Endothelial cell of umbilical vein (primary cell): ENCODE data around the gene STK40.
A peak's percentile ranks its signal among the peaks of the same experiment; 100 is the strongest.

Source experiments
- EZH2 ChIP-seq: IDR thresholded peaks from 2 replicates; pipeline ENCODE4 v1.6.1; 2012; ENCODE audit warnings: borderline replicate concordance, low read depth, mild to moderate bottlenecking, moderate library complexity, low read length, inconsistent platforms; ENCODE audit not compliant: severe bottlenecking
- MAX ChIP-seq: IDR thresholded peaks from 2 replicates; pipeline ENCODE4 v1.6.1; 2011; ENCODE audit not compliant: insufficient read depth, insufficient read length
- POLR2A ChIP-seq: IDR thresholded peaks from 2 replicates; pipeline ENCODE4 v1.6.1; 2012; ENCODE audit warnings: low read depth, mild to moderate bottlenecking, control low read depth, low read length
- POLR2AphosphoS5 ChIP-seq: IDR thresholded peaks from 2 replicates; pipeline ENCODE4 v1.6.1; 2012; ENCODE audit warnings: low read depth, mild to moderate bottlenecking, control low read depth, low read length, moderate library complexity; ENCODE audit not compliant: insufficient read depth
- TF ChIP-seq, protein P1 (sequence below), 2 donors: IDR thresholded peaks; 1 replicate in 1 of 2; 2 replicates in 1 of 2; pipeline ENCODE4 v1.5.1; 2011; ENCODE audit warnings: low read length in 2 of 2, mild to moderate bottlenecking in 2 of 2, moderate library complexity in 2 of 2, control low read depth in 1 of 2, inconsistent platforms in 1 of 2, low read depth in 1 of 2; ENCODE audit not compliant: insufficient read depth in 1 of 2; ENCODE audit errors: extremely low read depth in 1 of 2

DNA sequence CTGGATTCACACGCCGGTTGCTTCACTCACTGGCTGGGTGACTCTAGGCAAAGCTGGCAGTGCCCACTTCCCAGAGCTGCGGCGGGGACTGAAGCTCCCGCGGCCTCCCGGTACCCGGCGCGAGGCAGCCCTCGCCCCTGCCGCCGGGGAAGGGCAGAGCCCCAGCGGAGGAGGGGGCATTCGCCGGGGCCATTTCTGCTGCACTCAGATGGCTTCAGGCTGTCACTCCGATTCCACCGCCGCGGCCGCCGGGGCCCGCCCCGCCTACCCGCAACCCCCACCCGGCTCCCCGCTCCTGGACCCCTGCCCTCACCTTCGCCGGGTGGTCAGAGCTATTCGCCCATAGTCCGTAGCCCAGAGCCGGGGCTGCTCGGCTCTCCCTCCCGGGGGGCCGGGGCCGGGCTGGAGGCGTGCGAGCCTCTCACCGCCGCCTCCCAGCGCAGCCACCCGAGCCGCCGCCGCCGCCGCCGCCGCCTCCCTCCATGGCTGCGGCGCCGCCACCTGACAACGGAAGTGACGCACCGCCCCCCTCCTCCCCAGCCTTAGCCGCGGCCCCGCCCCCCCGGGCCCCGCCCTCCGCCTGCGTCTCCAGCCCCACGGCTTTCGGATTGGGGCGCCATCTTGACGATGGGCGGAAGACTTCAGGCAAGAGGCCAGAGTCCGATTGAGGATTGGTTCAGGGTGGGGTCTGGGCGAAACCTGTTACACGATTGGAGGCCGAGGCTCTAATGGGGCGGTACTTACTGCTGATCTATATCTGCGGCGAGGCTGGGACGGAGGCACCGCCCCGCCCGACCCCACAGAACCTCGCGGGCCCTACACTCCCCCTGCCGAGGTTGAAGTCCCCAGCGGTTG, at the start of gene STK40:
- TF ChIP-seq POLR2A (no peak), POLR2AphosphoS5 (peak; percentile 69), EZH2 (no peak), MAX (no peak)
- TF ChIP-seq, protein P1, sequence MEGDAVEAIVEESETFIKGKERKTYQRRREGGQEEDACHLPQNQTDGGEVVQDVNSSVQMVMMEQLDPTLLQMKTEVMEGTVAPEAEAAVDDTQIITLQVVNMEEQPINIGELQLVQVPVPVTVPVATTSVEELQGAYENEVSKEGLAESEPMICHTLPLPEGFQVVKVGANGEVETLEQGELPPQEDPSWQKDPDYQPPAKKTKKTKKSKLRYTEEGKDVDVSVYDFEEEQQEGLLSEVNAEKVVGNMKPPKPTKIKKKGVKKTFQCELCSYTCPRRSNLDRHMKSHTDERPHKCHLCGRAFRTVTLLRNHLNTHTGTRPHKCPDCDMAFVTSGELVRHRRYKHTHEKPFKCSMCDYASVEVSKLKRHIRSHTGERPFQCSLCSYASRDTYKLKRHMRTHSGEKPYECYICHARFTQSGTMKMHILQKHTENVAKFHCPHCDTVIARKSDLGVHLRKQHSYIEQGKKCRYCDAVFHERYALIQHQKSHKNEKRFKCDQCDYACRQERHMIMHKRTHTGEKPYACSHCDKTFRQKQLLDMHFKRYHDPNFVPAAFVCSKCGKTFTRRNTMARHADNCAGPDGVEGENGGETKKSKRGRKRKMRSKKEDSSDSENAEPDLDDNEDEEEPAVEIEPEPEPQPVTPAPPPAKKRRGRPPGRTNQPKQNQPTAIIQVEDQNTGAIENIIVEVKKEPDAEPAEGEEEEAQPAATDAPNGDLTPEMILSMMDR (IDR thresholded peaks at IDR 0.05; ENCODE audit: extremely low read depth in 1 of 2, insufficient read depth in 1 of 2, low read depth in 1 of 2, low read length in 2 of 2): no peak
